ENCODE results near the gene ANGPTL7. TPM values are rescaled to one million over a fixed set of nuclear protein-coding genes. Genes with fewer than 3 reads are reported as not detected.

ANGPTL7 gene
- total RNA-seq, 1 experiment from 2014 or later, result not detected

DNA sequence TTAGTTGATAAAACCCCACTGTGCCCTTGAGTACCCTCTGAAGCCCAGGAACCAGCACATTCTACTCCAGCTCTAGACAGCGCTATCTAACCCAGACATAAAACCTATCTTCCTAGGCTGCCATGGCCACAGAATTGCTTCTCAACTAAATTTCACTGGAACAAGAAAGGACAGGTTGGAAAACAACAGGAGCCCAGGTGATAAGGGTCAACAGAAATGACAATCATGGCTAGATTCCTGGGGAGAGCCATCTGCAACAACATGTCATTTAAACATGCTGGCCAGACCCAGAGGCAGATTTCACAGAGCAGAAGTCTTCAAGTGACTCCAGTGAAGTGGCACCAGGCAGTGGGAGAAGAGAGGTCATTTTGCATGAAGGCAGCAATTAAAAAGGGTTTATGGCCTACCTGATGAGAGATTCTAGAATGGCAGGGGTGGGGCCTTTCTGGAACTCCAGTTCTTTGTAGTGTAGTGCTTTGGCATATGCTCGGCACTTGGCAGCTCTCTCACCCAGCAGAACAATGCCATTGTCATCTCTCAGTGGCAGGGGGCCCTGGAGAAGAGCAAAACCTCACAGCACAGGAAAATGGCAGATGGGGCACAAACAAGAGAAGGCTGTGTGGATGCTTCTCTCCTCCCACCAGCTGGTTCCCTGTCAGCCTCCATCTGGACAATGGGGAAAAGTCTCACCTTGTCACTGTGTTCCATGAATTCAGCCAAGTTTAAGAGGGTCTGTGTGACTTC, 9.9 kb downstream of the ANGPTL7 start:
- Mint-ChIP-seq H3K27ac (ENCODE audit: unreplicated experiment) (no peak overlapping the region), H3K9me3 (ENCODE audit: unreplicated experiment) (no peaks in the 10 kb centered on the region), H3K4me3 (ENCODE audit: unreplicated experiment) (no peak overlapping the region), H3K36me3 (ENCODE audit: insufficient read depth, unreplicated experiment) (peaks cover 39% of the 10 kb centered on the region), H3K4me1 (ENCODE audit: low read depth, unreplicated experiment) (no peaks in the 10 kb centered on the region), H3K27me3 (ENCODE audit: insufficient read depth, unreplicated experiment) (no peaks in the 10 kb centered on the region)
- DNase-seq, result no peak
- TF ChIP-seq, protein P1, sequence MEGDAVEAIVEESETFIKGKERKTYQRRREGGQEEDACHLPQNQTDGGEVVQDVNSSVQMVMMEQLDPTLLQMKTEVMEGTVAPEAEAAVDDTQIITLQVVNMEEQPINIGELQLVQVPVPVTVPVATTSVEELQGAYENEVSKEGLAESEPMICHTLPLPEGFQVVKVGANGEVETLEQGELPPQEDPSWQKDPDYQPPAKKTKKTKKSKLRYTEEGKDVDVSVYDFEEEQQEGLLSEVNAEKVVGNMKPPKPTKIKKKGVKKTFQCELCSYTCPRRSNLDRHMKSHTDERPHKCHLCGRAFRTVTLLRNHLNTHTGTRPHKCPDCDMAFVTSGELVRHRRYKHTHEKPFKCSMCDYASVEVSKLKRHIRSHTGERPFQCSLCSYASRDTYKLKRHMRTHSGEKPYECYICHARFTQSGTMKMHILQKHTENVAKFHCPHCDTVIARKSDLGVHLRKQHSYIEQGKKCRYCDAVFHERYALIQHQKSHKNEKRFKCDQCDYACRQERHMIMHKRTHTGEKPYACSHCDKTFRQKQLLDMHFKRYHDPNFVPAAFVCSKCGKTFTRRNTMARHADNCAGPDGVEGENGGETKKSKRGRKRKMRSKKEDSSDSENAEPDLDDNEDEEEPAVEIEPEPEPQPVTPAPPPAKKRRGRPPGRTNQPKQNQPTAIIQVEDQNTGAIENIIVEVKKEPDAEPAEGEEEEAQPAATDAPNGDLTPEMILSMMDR (IDR thresholded peaks at IDR 0.05; ENCODE audit: insufficient read depth in 1 of 2, low read depth in 1 of 2, low read length in 1 of 2, severe bottlenecking in 1 of 2, unreplicated experiment in 1 of 2), result no peak
- intact Hi-C loops (cut with micrococcal nuclease; ENCODE audit: unreplicated experiment), result no loop called here
- no TSS peak for BruUV-seq (replicated peaks)
- no peaks in the 10 kb centered on the region for H3K4me1 ChIP-seq
- H3K4me3 ChIP-seq (ENCODE audit: low read depth, low read length), result no peak overlapping the region
- H3K27me3 ChIP-seq (replicated peaks; ENCODE audit: control insufficient read depth, insufficient read depth, low read length), result no peaks in the 10 kb centered on the region
- H3K36me3 ChIP-seq (ENCODE audit: control insufficient read depth, insufficient read depth, low read length), result peaks cover 2% of the 10 kb centered on the region
- no peaks in the 10 kb centered on the region for H3K9me3 ChIP-seq
- ChIA-PET POLR2A (no interaction called here), CTCF (no interaction called here)

DNA sequence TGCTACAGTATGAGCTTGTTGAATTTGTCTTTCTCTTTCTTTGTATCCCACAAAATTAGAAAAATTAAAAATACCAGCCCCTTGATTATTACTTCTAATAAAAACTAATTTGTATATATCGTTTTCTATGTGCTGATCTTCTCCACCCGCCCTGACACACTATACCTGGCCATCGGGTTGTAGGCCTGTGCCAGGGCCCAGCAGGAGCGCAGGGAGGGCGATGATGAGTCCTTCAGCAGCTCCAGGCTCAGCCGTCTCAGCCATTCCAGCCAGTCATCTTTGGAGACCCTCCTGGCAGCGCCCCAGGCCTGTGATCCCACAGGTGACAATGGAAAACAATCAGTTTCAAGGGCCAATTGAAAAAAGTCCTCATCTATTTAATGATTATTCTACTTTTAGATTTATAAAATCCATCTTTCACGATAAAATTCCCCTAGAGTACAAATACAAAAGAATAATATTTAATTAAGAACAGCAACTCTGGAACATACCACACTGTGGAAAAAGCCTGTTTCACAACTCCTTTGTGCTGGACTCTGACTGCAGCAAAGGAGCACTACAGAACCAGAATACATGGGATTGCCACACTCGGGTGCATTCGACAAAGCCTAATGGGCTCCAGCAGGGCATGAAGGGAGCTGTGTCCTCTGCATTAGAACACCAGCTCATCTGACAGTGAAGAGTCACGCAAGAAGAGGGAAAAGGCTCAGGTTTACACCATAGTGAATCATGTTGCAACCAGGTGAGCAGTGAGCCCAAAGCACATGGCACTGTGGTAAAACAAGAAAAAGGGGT, 15.4 kb downstream of the ANGPTL7 start:
- H3K27me3 Mint-ChIP-seq (ENCODE audit: insufficient read depth, unreplicated experiment), result no peaks in the 10 kb centered on the region
- no peak for DNase-seq
- no peaks in the 10 kb centered on the region for H3K9me3 ChIP-seq
- H3K4me3 ChIP-seq (ENCODE audit: low read depth, low read length), result no peak overlapping the region
- intact Hi-C loops (cut with micrococcal nuclease; ENCODE audit: unreplicated experiment), result no loop called here
- TF ChIP-seq, protein P1 (IDR thresholded peaks at IDR 0.05; ENCODE audit: insufficient read depth in 1 of 2, low read depth in 1 of 2, low read length in 1 of 2, severe bottlenecking in 1 of 2, unreplicated experiment in 1 of 2), result no peak
- BruUV-seq (replicated peaks), result no TSS peak
- no peaks in the 10 kb centered on the region for H3K9me3 Mint-ChIP-seq (ENCODE audit: unreplicated experiment)
- no peak overlapping the region for H3K27ac Mint-ChIP-seq (ENCODE audit: unreplicated experiment)
- ChIA-PET POLR2A (no interaction called here), CTCF (no interaction called here)
- H3K4me1 Mint-ChIP-seq (ENCODE audit: low read depth, unreplicated experiment), result no peaks in the 10 kb centered on the region
- no peaks in the 10 kb centered on the region for H3K27me3 ChIP-seq (replicated peaks; ENCODE audit: control insufficient read depth, insufficient read depth, low read length)
- peaks cover 31% of the 10 kb centered on the region for H3K36me3 Mint-ChIP-seq (ENCODE audit: insufficient read depth, unreplicated experiment)
- no peaks in the 10 kb centered on the region for H3K4me1 ChIP-seq
- no peak overlapping the region for H3K4me3 Mint-ChIP-seq (ENCODE audit: unreplicated experiment)
- peaks cover 2% of the 10 kb centered on the region for H3K36me3 ChIP-seq (ENCODE audit: control insufficient read depth, insufficient read depth, low read length)

DNA sequence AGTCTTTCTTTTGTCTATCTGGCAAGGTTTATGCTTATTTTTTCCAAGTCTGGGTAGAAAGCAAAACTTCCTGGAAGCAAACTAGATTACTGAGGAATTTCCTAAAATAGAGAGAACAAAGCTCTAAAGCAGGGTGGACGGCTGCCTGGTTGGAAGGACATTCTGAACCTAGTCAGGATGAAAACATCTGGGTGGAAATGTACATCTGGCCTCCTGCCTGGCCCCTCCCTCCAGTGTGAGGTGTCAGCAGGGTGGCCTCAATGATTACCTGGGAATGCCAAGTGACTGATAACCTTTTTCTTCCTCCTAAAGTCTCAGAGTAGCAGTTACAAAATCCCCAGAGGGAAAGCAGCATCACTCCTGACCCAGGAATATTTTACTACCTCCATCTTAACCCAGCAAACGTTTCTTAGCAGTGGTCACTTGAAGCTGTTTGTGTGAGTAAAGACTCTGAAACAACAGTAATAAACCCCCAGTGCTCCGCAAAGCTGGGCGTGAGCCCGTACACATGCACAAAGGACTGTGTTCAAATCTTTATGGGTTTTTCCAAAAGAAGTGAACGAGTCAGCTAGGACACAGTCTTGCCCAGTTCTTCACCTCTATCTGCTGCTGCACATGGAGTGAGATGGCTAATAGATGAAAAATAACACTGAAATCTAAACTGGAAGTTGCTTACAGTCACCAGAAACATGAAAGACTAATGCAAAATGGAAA, 18.9 kb downstream of the ANGPTL7 start:
- no peaks in the 10 kb centered on the region for H3K9me3 ChIP-seq
- BruUV-seq (replicated peaks), result no TSS peak
- Mint-ChIP-seq H3K9me3 (ENCODE audit: unreplicated experiment) (no peaks in the 10 kb centered on the region), H3K27me3 (ENCODE audit: insufficient read depth, unreplicated experiment) (no peaks in the 10 kb centered on the region), H3K27ac (ENCODE audit: unreplicated experiment) (no peak overlapping the region), H3K36me3 (ENCODE audit: insufficient read depth, unreplicated experiment) (peaks cover 38% of the 10 kb centered on the region), H3K4me3 (ENCODE audit: unreplicated experiment) (no peak overlapping the region), H3K4me1 (ENCODE audit: low read depth, unreplicated experiment) (no peaks in the 10 kb centered on the region)
- DNase-seq, result no peak
- intact Hi-C loops (cut with micrococcal nuclease; ENCODE audit: unreplicated experiment), result no loop called here
- no peaks in the 10 kb centered on the region for H3K27me3 ChIP-seq (replicated peaks; ENCODE audit: control insufficient read depth, insufficient read depth, low read length)
- peaks cover 4% of the 10 kb centered on the region for H3K36me3 ChIP-seq (ENCODE audit: control insufficient read depth, insufficient read depth, low read length)
- ChIA-PET CTCF (no interaction called here), POLR2A (interaction anchor here (0.6 kb wide), 1 partner anchor 213 kb away, joined by 6 read pairs; no protein-coding TSS in a partner anchor)
- no peak overlapping the region for H3K4me3 ChIP-seq (ENCODE audit: low read depth, low read length)
- H3K4me1 ChIP-seq, result no peaks in the 10 kb centered on the region
- TF ChIP-seq, protein P1 (IDR thresholded peaks at IDR 0.05; ENCODE audit: insufficient read depth in 1 of 2, low read depth in 1 of 2, low read length in 1 of 2, severe bottlenecking in 1 of 2, unreplicated experiment in 1 of 2), result no peak
